WTC11 (cell line): ENCODE data around the gene CLCN6.

Experiments
- CBFB ChIP-seq: sonication (generic); formaldehyde crosslinking; IDR thresholded peaks from 2 replicates; pipeline ENCODE4 v1.8.1; 2022; ENCODE audit warnings: mild to moderate bottlenecking, low read depth, missing genetic modification reagents
- CTCF ChIP-seq: fragments of 200-600 bp; IDR thresholded peaks from 2 replicates; pipeline ENCODE4 v1.8.0; 2022; ENCODE audit warnings: antibody characterized with exemption
- MAX ChIP-seq: sonication (generic); formaldehyde crosslinking; IDR thresholded peaks from 2 replicates; pipeline ENCODE4 v1.8.0; 2022; ENCODE audit warnings: mild to moderate bottlenecking, missing genetic modification reagents
- MYBL2 ChIP-seq: sonication (generic); formaldehyde crosslinking; IDR thresholded peaks from 2 replicates; pipeline ENCODE4 v1.8.1; 2023; ENCODE audit warnings: mild to moderate bottlenecking, moderate library complexity, missing genetic modification reagents
- NR2C2 ChIP-seq: sonication (generic); formaldehyde crosslinking; IDR thresholded peaks from 2 replicates; pipeline ENCODE4 v1.8.0; 2022; ENCODE audit warnings: mild to moderate bottlenecking, missing genetic modification reagents
- NR3C1 ChIP-seq: sonication (generic); formaldehyde crosslinking; conservative IDR thresholded peaks from 2 replicates; pipeline ENCODE4 v1.8.1; 2023; ENCODE audit warnings: low read depth, mild to moderate bottlenecking, missing genetic modification reagents
- USF1 ChIP-seq: sonication (generic); formaldehyde crosslinking; IDR thresholded peaks from 2 replicates; pipeline ENCODE4 v1.8.0; 2022; ENCODE audit warnings: mild to moderate bottlenecking, missing genetic modification reagents
- TF ChIP-seq, protein P1 (sequence below): sonication (generic); formaldehyde crosslinking; IDR thresholded peaks from 2 replicates; pipeline ENCODE4 v1.8.0; 2022; ENCODE audit warnings: mild to moderate bottlenecking, missing genetic modification reagents
- TF ChIP-seq, protein P2 (sequence below): sonication (generic); formaldehyde crosslinking; IDR thresholded peaks from 2 replicates; pipeline ENCODE4 v1.8.1; 2023; ENCODE audit warnings: mild to moderate bottlenecking, missing genetic modification reagents, moderate library complexity
- TF ChIP-seq, protein P3 (sequence below): sonication (generic); formaldehyde crosslinking; IDR thresholded peaks from 2 replicates; pipeline ENCODE4 v1.8.1; 2023; ENCODE audit warnings: mild to moderate bottlenecking, moderate library complexity, missing genetic modification reagents

DNA sequence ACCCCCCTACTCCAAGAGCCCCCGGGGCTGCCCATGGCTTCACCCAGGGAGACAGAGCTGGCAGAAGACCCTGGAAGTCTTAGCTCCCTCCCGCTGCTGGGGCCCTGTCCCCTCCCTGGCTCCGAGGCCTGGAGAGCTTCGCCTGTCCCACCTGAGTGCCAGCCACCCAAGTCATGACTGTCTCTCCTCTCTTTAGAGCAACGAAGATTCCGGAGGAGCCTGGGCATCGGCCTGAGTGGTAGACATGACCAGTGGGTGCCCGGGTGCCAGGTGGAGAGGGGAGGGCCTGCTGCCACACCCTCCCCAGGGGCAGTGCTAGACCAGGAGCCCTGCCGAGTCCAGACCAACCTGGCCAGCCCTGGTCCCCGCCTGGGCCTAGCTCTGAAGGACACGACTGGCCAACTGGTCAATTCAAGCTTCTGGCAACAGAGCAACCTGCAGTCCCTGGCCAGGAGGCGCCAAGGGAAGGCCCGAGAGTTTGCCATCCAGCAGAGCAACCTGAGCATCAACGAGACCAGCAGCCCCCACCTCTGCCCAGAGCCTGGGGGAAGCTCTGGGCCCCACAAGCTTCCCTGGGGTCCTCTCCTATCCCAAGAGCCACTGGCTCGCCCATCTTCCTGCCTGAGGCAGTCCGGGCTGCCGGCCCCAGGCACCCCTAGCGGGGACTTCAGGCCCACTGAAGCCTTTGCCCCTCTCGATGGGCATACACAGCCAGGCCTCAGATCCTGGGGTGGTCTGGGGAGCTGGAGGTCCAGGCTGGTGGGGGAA is 40.1 kb upstream of the CLCN6 start:
- TF ChIP-seq CTCF (no peak), CBFB (CRISPR knock-in tag) (no peak), NR3C1 (CRISPR knock-in tag) (no peak), NR2C2 (no peak), USF1 (CRISPR knock-in tag) (no peak), MYBL2 (CRISPR knock-in tag) (no peak), MAX (CRISPR knock-in tag) (no peak)
- TF ChIP-seq, protein P1, sequence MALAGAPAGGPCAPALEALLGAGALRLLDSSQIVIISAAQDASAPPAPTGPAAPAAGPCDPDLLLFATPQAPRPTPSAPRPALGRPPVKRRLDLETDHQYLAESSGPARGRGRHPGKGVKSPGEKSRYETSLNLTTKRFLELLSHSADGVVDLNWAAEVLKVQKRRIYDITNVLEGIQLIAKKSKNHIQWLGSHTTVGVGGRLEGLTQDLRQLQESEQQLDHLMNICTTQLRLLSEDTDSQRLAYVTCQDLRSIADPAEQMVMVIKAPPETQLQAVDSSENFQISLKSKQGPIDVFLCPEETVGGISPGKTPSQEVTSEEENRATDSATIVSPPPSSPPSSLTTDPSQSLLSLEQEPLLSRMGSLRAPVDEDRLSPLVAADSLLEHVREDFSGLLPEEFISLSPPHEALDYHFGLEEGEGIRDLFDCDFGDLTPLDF, result no peak
- TF ChIP-seq, protein P2, sequence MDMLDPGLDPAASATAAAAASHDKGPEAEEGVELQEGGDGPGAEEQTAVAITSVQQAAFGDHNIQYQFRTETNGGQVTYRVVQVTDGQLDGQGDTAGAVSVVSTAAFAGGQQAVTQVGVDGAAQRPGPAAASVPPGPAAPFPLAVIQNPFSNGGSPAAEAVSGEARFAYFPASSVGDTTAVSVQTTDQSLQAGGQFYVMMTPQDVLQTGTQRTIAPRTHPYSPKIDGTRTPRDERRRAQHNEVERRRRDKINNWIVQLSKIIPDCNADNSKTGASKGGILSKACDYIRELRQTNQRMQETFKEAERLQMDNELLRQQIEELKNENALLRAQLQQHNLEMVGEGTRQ (CRISPR knock-in tag), result no peak
- TF ChIP-seq, protein P3, sequence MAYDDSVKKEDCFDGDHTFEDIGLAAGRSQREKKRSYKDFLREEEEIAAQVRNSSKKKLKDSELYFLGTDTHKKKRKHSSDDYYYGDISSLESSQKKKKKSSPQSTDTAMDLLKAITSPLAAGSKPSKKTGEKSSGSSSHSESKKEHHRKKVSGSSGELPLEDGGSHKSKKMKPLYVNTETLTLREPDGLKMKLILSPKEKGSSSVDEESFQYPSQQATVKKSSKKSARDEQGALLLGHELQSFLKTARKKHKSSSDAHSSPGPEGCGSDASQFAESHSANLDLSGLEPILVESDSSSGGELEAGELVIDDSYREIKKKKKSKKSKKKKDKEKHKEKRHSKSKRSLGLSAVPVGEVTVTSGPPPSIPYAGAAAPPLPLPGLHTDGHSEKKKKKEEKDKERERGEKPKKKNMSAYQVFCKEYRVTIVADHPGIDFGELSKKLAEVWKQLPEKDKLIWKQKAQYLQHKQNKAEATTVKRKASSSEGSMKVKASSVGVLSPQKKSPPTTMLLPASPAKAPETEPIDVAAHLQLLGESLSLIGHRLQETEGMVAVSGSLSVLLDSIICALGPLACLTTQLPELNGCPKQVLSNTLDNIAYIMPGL, result no peak
